ENCODE data around the gene PTTG1.

PTTG1 gene

DNA sequence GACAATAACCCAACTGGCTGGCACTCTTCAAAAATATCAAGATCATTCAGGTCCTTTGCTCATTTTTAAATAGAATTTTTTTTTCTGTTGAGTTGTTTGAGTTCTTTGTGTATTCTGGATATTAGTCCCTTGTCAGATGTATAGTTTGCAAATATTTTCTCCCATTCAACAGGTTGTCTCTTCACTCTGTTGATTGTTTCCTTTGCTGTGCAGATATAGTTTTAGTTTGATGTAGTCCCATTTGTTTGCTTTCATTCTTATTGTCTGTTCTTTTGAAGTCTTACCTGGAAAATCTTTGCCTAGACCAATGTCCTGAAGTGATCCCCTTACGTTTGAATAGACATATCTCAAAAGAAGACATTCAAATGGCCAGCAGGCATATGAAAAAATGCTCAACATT is 22.8 kb downstream of the PTTG1 start:
- peaks cover 3 to 18% (median 16%) of the 10 kb centered on the region in 4 experiments for H3K4me1 ChIP-seq (ENCODE audit: control extremely low read depth in 1 of 4, control insufficient read depth in 4 of 4, insufficient read depth in 4 of 4, low read length in 3 of 4)
- H3K27ac ChIP-seq (ENCODE audit: insufficient read depth in 1 of 2, low read depth in 1 of 2, low read length in 2 of 2, poor library complexity in 1 of 2, severe bottlenecking in 2 of 2): no peak overlapping the region
- H3K9me3 ChIP-seq (ENCODE audit: control extremely low read depth in 1 of 5, control insufficient read depth in 4 of 5, insufficient read depth in 2 of 5, low read depth in 1 of 5, low read length in 4 of 5): peaks cover 0 to 1% (median 0%) of the 10 kb centered on the region in 5 experiments
- POLR2A ChIA-PET: no interaction called here
- no peaks in the 10 kb centered on the region for H3K27me3 ChIP-seq (replicated peaks in 2 of 5; ENCODE audit: control insufficient read depth in 4 of 5, insufficient read depth in 5 of 5, low read length in 4 of 5)
- DNase-seq: no peak
- WGBS (ENCODE audit: insufficient coverage): 100% methylated on average over 1 of the region's 1 CpG
- H3K36me3 ChIP-seq (ENCODE audit: control insufficient read depth in 4 of 4, insufficient read depth in 4 of 4, low read length in 3 of 4): no peaks in the 10 kb centered on the region
- CTCF ChIA-PET: interaction anchor here (0.8 to 7.5 kb wide), 3 partner anchors 8 to 21 kb away, joined by 3 to 115 read pairs (median 3); no protein-coding TSS in a partner anchor
- no peak overlapping the region for H3K4me3 ChIP-seq (ENCODE audit: control insufficient read depth in 1 of 7, extremely low read depth in 1 of 7, insufficient read depth in 4 of 7, low read depth in 2 of 7, low read length in 6 of 7)

GRCh38 chr5:160445132-160445531 is 23.5 kb downstream of the PTTG1 start:
- Histone ChIP-seq H3K36me3 (ENCODE audit: control insufficient read depth in 4 of 4, insufficient read depth in 4 of 4, low read length in 3 of 4) (no peaks in the 10 kb centered on the region), H3K27me3 (replicated peaks in 2 of 5; ENCODE audit: control insufficient read depth in 4 of 5, insufficient read depth in 5 of 5, low read length in 4 of 5) (no peaks in the 10 kb centered on the region), H3K4me3 (ENCODE audit: control insufficient read depth in 1 of 7, extremely low read depth in 1 of 7, insufficient read depth in 4 of 7, low read depth in 2 of 7, low read length in 6 of 7) (no peak overlapping the region), H3K27ac (ENCODE audit: insufficient read depth in 1 of 2, low read depth in 1 of 2, low read length in 2 of 2, poor library complexity in 1 of 2, severe bottlenecking in 2 of 2) (no peak overlapping the region), H3K4me1 (ENCODE audit: control extremely low read depth in 1 of 4, control insufficient read depth in 4 of 4, insufficient read depth in 4 of 4, low read length in 3 of 4) (peaks cover 3 to 18% (median 16%) of the 10 kb centered on the region in 4 experiments), H3K9me3 (ENCODE audit: control extremely low read depth in 1 of 5, control insufficient read depth in 4 of 5, insufficient read depth in 2 of 5, low read depth in 1 of 5, low read length in 4 of 5) (peaks cover 0 to 1% (median 0%) of the 10 kb centered on the region in 5 experiments)
- ChIA-PET POLR2A (no interaction called here), CTCF (no interaction called here)
- no peak for DNase-seq
- no CpG with 5 or more reads among the region's 1 CpG for WGBS (ENCODE audit: insufficient coverage)

DNA sequence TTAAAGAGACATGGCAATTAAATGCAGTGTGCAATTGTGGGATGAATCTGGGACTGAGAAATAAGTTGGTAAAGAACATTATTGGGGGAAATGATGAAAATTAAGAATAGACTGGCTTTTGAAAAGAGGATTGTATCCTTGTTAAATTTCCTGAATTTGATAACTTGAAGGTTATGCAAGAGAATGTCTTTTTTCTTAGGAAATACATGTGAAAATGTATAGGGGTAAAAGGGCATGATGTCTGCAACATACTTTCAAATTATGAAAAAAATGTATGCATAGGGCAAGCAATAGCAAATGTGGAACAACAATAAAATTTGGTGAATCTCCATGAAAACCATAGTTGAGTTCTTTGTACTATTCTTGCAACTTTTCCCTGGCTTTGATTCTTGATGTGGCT is 24.1 kb downstream of the PTTG1 start:
- Histone ChIP-seq H3K4me1 (ENCODE audit: control extremely low read depth in 1 of 4, control insufficient read depth in 4 of 4, insufficient read depth in 4 of 4, low read length in 3 of 4) (peaks cover 3 to 13% (median 12%) of the 10 kb centered on the region in 4 experiments), H3K27ac (ENCODE audit: insufficient read depth in 1 of 2, low read depth in 1 of 2, low read length in 2 of 2, poor library complexity in 1 of 2, severe bottlenecking in 2 of 2) (no peak overlapping the region), H3K36me3 (ENCODE audit: control insufficient read depth in 4 of 4, insufficient read depth in 4 of 4, low read length in 3 of 4) (no peaks in the 10 kb centered on the region), H3K27me3 (replicated peaks in 2 of 5; ENCODE audit: control insufficient read depth in 4 of 5, insufficient read depth in 5 of 5, low read length in 4 of 5) (no peaks in the 10 kb centered on the region), H3K4me3 (ENCODE audit: control insufficient read depth in 1 of 7, extremely low read depth in 1 of 7, insufficient read depth in 4 of 7, low read depth in 2 of 7, low read length in 6 of 7) (no peak overlapping the region), H3K9me3 (ENCODE audit: control extremely low read depth in 1 of 5, control insufficient read depth in 4 of 5, insufficient read depth in 2 of 5, low read depth in 1 of 5, low read length in 4 of 5) (peaks cover 0 to 1% (median 0%) of the 10 kb centered on the region in 5 experiments)
- POLR2A ChIA-PET: no interaction called here
- CTCF ChIA-PET: no interaction called here
- DNase-seq: no peak

GRCh38 chr5:160448886-160449285 is 27.2 kb downstream of the PTTG1 start:
- Histone ChIP-seq H3K9me3 (ENCODE audit: control extremely low read depth in 1 of 5, control insufficient read depth in 4 of 5, insufficient read depth in 2 of 5, low read depth in 1 of 5, low read length in 4 of 5) (peaks cover 0 to 1% (median 0%) of the 10 kb centered on the region in 5 experiments), H3K27ac (ENCODE audit: insufficient read depth in 1 of 2, low read depth in 1 of 2, low read length in 2 of 2, poor library complexity in 1 of 2, severe bottlenecking in 2 of 2) (no peak overlapping the region), H3K4me3 (ENCODE audit: control insufficient read depth in 1 of 7, extremely low read depth in 1 of 7, insufficient read depth in 4 of 7, low read depth in 2 of 7, low read length in 6 of 7) (no peak overlapping the region), H3K27me3 (replicated peaks in 2 of 5; ENCODE audit: control insufficient read depth in 4 of 5, insufficient read depth in 5 of 5, low read length in 4 of 5) (no peaks in the 10 kb centered on the region), H3K36me3 (ENCODE audit: control insufficient read depth in 4 of 4, insufficient read depth in 4 of 4, low read length in 3 of 4) (no peaks in the 10 kb centered on the region), H3K4me1 (ENCODE audit: control extremely low read depth in 1 of 4, control insufficient read depth in 4 of 4, insufficient read depth in 4 of 4, low read length in 3 of 4) (peaks cover 3 to 9% (median 5%) of the 10 kb centered on the region in 4 experiments)
- ChIA-PET POLR2A (no interaction called here), CTCF (interaction anchor here (0.7 to 2.1 kb wide), 4 partner anchors 9 to 19 kb away, joined by 3 to 12 read pairs (median 3); no protein-coding TSS in a partner anchor)
- DNase-seq: no peak
- WGBS (ENCODE audit: insufficient coverage): no CpG with 5 or more reads among the region's 1 CpG

- WGBS (ENCODE audit: insufficient coverage): 100% methylated on average over 1 of the region's 3 CpGs
- Histone ChIP-seq H3K27ac (ENCODE audit: insufficient read depth in 1 of 2, low read depth in 1 of 2, low read length in 2 of 2, poor library complexity in 1 of 2, severe bottlenecking in 2 of 2) (no peak overlapping the region), H3K36me3 (ENCODE audit: control insufficient read depth in 4 of 4, insufficient read depth in 4 of 4, low read length in 3 of 4) (no peaks in the 10 kb centered on the region), H3K9me3 (ENCODE audit: control extremely low read depth in 1 of 5, control insufficient read depth in 4 of 5, insufficient read depth in 2 of 5, low read depth in 1 of 5, low read length in 4 of 5) (peaks cover 0 to 1% (median 0%) of the 10 kb centered on the region in 5 experiments), H3K4me3 (ENCODE audit: control insufficient read depth in 1 of 7, extremely low read depth in 1 of 7, insufficient read depth in 4 of 7, low read depth in 2 of 7, low read length in 6 of 7) (no peak overlapping the region), H3K4me1 (ENCODE audit: control extremely low read depth in 1 of 4, control insufficient read depth in 4 of 4, insufficient read depth in 4 of 4, low read length in 3 of 4) (peaks cover 3 to 14% (median 8%) of the 10 kb centered on the region in 4 experiments), H3K27me3 (replicated peaks in 2 of 5; ENCODE audit: control insufficient read depth in 4 of 5, insufficient read depth in 5 of 5, low read length in 4 of 5) (no peaks in the 10 kb centered on the region)
- no peak for DNase-seq
- CTCF ChIA-PET: interaction anchor here (0.7 to 2.1 kb wide), 4 partner anchors 9 to 18 kb away, joined by 3 to 12 read pairs (median 3); no protein-coding TSS in a partner anchor
- POLR2A ChIA-PET: no interaction called here
These were observed 27.8 kb downstream of the PTTG1 start for GRCh38 chr5:160449458-160449857.

DNA sequence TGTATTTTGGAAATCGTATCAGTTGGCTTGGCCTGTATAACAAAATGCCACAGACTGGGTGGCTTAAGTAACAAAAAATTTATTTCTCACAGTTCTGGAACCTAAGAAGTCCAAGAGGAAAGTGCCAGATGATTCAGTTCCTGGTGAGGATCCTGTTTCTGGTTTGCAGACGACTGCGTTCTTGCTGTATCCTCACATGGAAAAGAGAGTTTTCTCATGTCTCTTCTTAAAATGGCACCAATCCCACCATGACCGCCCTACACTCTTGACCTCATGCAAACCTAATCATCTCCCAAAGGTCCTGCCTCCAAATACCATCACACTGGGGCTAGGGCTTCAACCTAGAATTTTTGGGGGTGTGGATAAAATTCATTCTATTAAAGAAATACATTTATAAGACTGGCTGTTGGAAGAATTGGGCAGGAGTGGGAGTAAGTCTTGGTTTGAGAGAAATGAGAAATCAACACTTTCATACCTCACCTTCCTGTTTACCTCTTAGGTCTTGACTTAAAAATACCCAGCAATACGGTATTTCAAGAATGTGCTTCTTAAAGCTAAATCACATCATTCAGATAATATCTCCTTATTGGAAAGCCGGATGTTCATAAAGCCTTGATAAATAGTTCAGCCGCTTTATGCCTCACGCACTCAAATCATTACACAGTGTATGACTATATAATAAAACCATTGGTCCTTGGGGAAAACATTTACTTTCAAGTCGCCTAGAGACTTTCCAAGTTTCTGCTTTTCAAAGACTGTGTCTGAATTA is 28.7 kb downstream of the PTTG1 start:
- WGBS (ENCODE audit: insufficient coverage): 92% methylated on average over 5 of the region's 9 CpGs
- ChIA-PET CTCF (no interaction called here), POLR2A (no interaction called here)
- no peak for DNase-seq
- H3K36me3 ChIP-seq (ENCODE audit: control insufficient read depth in 4 of 4, insufficient read depth in 4 of 4, low read length in 3 of 4): no peaks in the 10 kb centered on the region
- H3K27ac ChIP-seq (ENCODE audit: insufficient read depth in 1 of 2, low read depth in 1 of 2, low read length in 2 of 2, poor library complexity in 1 of 2, severe bottlenecking in 2 of 2): no peak overlapping the region
- H3K9me3 ChIP-seq (ENCODE audit: control extremely low read depth in 1 of 5, control insufficient read depth in 4 of 5, insufficient read depth in 2 of 5, low read depth in 1 of 5, low read length in 4 of 5): no peaks in the 10 kb centered on the region
- H3K4me1 ChIP-seq (ENCODE audit: control extremely low read depth in 1 of 4, control insufficient read depth in 4 of 4, insufficient read depth in 4 of 4, low read length in 3 of 4): peaks cover 3 to 17% (median 12%) of the 10 kb centered on the region in 4 experiments
- H3K27me3 ChIP-seq (replicated peaks in 2 of 5; ENCODE audit: control insufficient read depth in 4 of 5, insufficient read depth in 5 of 5, low read length in 4 of 5): no peaks in the 10 kb centered on the region
- H3K4me3 ChIP-seq (ENCODE audit: control insufficient read depth in 1 of 7, extremely low read depth in 1 of 7, insufficient read depth in 4 of 7, low read depth in 2 of 7, low read length in 6 of 7): no peak overlapping the region

- ChIA-PET POLR2A (no interaction called here), CTCF (interaction anchor here (1.5 to 3.9 kb wide), 2 partner anchors 12 to 19 kb away, joined by 4 to 18 read pairs; no protein-coding TSS in a partner anchor)
- Histone ChIP-seq H3K4me1 (ENCODE audit: control extremely low read depth in 1 of 4, control insufficient read depth in 4 of 4, insufficient read depth in 4 of 4, low read length in 3 of 4) (peaks cover 3 to 26% (median 19%) of the 10 kb centered on the region in 4 experiments), H3K4me3 (ENCODE audit: control insufficient read depth in 1 of 7, extremely low read depth in 1 of 7, insufficient read depth in 4 of 7, low read depth in 2 of 7, low read length in 6 of 7) (no peak overlapping the region), H3K36me3 (ENCODE audit: control insufficient read depth in 4 of 4, insufficient read depth in 4 of 4, low read length in 3 of 4) (no peaks in the 10 kb centered on the region), H3K27me3 (replicated peaks in 2 of 5; ENCODE audit: control insufficient read depth in 4 of 5, insufficient read depth in 5 of 5, low read length in 4 of 5) (no peaks in the 10 kb centered on the region), H3K27ac (ENCODE audit: insufficient read depth in 1 of 2, low read depth in 1 of 2, low read length in 2 of 2, poor library complexity in 1 of 2, severe bottlenecking in 2 of 2) (no peak overlapping the region), H3K9me3 (ENCODE audit: control extremely low read depth in 1 of 5, control insufficient read depth in 4 of 5, insufficient read depth in 2 of 5, low read depth in 1 of 5, low read length in 4 of 5) (no peaks in the 10 kb centered on the region)
- DNase-seq: no peak
- WGBS (ENCODE audit: insufficient coverage): 100% methylated on average over 2 of the region's 2 CpGs
These were observed 29.6 kb downstream of the PTTG1 start for GRCh38 chr5:160451281-160451680.
